ENCODE measurements around the gene CMSS1.
"Not testable (repeated sequence)": the region's sequence is repeated elsewhere in the genome, so short reads cannot be mapped to it uniquely, and the experiment has no call there.

CMSS1 gene

DNA sequence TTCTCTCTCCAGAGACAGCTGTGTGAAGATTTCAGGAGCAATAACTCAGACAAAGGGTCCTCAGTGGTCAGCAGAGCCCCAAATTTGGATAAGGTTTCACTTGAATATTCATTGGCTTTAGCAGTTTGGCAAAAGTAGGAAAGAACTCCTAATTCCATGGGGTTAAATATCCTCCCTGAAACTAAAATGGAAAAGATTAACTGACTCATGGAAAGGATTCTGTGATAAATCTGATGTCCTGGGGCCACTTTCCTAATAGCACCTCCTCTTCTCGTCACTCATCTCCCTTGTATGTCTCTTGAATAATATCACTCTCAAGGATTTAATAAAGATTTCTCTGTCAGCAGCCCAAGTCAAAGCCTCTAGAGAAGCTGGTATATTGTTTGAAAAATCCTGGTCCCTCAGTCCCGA lies 409.9 kb downstream of the CMSS1 start:
- no peak for DNase-seq (ENCODE audit: low read depth in 2 of 2)

DNA sequence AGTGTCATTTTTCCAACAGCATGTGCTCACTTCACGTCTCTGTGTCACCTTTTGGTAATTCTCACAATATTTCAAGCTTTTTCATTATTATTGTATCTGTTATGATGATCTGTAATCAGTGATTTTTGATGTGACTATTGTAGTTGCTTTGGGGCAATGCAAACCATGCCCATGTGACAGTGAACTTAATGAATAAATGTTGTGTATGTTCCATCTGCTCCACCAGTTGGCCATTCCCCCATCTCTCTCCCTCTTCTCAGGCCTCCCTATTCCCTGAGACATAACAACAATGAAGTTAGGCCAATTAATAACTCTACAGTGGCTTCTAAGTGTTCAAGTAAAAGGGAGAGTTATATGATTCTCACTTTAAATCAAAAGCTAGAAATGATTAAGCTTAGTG lies 410.6 kb downstream of the CMSS1 start:
- DNase-seq (ENCODE audit: low read depth in 2 of 2), result no peak

DNA sequence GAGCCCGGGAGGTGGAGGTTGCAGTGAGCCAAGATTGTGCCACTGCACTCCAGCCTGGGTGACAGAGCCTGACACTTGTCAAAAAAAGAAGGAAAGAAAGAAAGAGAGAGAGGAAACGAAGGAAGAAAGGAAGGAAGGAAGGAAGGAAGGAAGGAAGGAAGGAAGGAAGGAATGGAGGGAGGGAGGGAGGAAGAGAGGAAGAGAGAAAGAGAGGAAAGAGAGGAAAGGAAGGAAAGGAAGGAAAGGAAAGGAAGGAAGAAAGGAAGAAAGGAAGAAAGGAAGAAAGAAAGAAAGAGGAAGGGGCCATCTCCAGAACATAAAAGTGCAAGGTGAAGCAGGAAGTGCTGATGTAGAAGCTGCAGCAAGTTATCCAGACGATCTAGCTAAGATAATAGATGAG lies 411.5 kb downstream of the CMSS1 start:
- not testable (repeated sequence) for DNase-seq (ENCODE audit: low read depth in 2 of 2)

DNA sequence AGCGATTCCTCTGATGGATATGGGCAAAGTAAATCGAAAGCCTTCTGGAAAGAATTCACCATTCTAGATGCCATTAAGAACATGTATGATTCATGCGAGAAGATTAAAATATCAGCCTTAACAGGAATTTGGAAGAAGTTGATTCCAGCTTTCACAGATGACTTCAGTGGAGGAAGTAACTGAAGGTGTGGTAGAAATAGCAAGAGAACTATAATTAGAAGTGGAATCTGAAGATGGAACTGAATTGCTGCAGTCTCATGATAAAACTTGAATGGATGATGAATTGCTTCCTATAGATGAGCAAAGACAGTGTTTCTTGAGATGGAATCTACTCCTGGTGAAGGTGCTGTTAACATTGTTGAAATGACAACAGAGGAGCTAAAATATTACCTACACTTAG lies 413.0 kb downstream of the CMSS1 start:
- no peak for DNase-seq (ENCODE audit: low read depth in 2 of 2)
